Fibroblast of lung (primary cell): Measurements from ENCODE around the gene OSGIN1. TPM values are rescaled to one million over a fixed set of nuclear protein-coding genes. Genes with fewer than 3 reads are reported as not detected.

Experiments
- DNase-seq, 2 donors: peaks; one replicate each; pipeline versions ENCODE4 v3.0.0 to v3.0.0-alpha.2; 2010; ENCODE audit warnings: low read depth in 2 of 2
- H2AFZ ChIP-seq: 2 replicates; pipeline ENCODE4 v1.5.1; 2012; ENCODE audit warnings: low read length, control low read depth, inconsistent platforms
- H3K27ac ChIP-seq: 2 replicates; pipeline ENCODE4 v1.5.1; 2011; ENCODE audit warnings: low read length, control low read depth; ENCODE audit not compliant: insufficient read depth
- H3K27me3 ChIP-seq: 2 replicates; pipeline ENCODE4 v1.5.1; 2011; ENCODE audit warnings: mild to moderate bottlenecking, low read length; ENCODE audit not compliant: control insufficient read depth, insufficient read depth
- H3K36me3 ChIP-seq: 2 replicates; pipeline ENCODE4 v1.5.1; 2011; ENCODE audit warnings: low read length; ENCODE audit not compliant: control insufficient read depth, insufficient read depth
- H3K4me1 ChIP-seq: 2 replicates; pipeline ENCODE4 v1.5.1; 2011; ENCODE audit warnings: low read length; ENCODE audit not compliant: control insufficient read depth, insufficient read depth; ENCODE audit errors: extremely low read depth
- H3K4me2 ChIP-seq: 2 replicates; pipeline ENCODE4 v1.5.1; 2011; ENCODE audit warnings: low read length, control low read depth; ENCODE audit not compliant: insufficient read depth; ENCODE audit errors: extremely low read depth
- H3K4me3 ChIP-seq, 4 experiments: fragments of 200-600 bp in 1 of 4; sonication (generic) in 1 of 4; replicated peaks in 1 of 4; 2 replicates each; pipeline ENCODE4 v1.5.1; 2011 to 2016; ENCODE audit warnings: low read length in 4 of 4, low read depth in 3 of 4, mild to moderate bottlenecking in 3 of 4, control low read depth in 2 of 4, inconsistent platforms in 1 of 4, mixed read lengths in 1 of 4; ENCODE audit not compliant: insufficient read depth in 1 of 4; ENCODE audit errors: control extremely low read depth in 1 of 4
- H3K79me2 ChIP-seq: 2 replicates; pipeline ENCODE4 v1.5.1; 2012; ENCODE audit warnings: mild to moderate bottlenecking, low read length, inconsistent platforms; ENCODE audit not compliant: control insufficient read depth, insufficient read depth
- H3K9ac ChIP-seq: 2 replicates; pipeline ENCODE4 v1.5.1; 2011; ENCODE audit warnings: mild to moderate bottlenecking, low read length, control low read depth; ENCODE audit not compliant: insufficient read depth
- H3K9me3 ChIP-seq: 2 replicates; pipeline ENCODE4 v1.5.1; 2012; ENCODE audit warnings: low read depth, low read length; ENCODE audit not compliant: control insufficient read depth, insufficient read depth
- H4K20me1 ChIP-seq: 2 replicates; pipeline ENCODE4 v1.5.1; 2011; ENCODE audit warnings: low read length; ENCODE audit not compliant: control insufficient read depth, insufficient read depth; ENCODE audit errors: extremely low read depth
- CTCF ChIP-seq, 2 donors: IDR thresholded peaks in 1 of 2; conservative IDR thresholded peaks in 1 of 2; 1 replicate in 1 of 2; 2 replicates in 1 of 2; pipeline ENCODE4 v1.5.1; 2011 to 2012; ENCODE audit warnings: low read length in 2 of 2, control low read depth in 1 of 2, inconsistent platforms in 1 of 2, low read depth in 1 of 2, mild to moderate bottlenecking in 1 of 2
- EZH2 ChIP-seq: IDR thresholded peaks from 2 replicates; pipeline ENCODE4 v1.5.1; 2012; ENCODE audit warnings: low read length, control low read depth, mild to moderate bottlenecking; ENCODE audit errors: missing control alignments
- polyA plus RNA-seq, 2 donors: library from polyadenylated mRNA; depleted of rRNA in 1 of 2; stranded (reverse) in 1 of 2; unstranded in 1 of 2; fragments of >200 nt; gene quantifications; 2 replicates each; pipeline ENCODE4 v1.2.1, GENCODE V29; 2011 to 2012; ENCODE audit warnings: missing spikeins in 1 of 2
- total RNA-seq: library from RNA; depleted of rRNA; stranded (reverse); fragments of >200 nt; gene quantifications from 2 replicates; pipeline ENCODE4 v1.2.1, GENCODE V29; 2014

OSGIN1 gene
- total and polyA plus RNA-seq, 2 donors (not counting 1 experiment from before 2014, with no cell fraction given), result 2.1 to 6.6 TPM

- Histone ChIP-seq H3K4me3 (no peak overlapping the region), H3K4me1 (no peaks in the 10 kb centered on the region), H3K27me3 (peaks cover 8% of the 10 kb centered on the region), H4K20me1 (no peaks in the 10 kb centered on the region), H3K4me2 (no peak overlapping the region), H2AFZ (no peak overlapping the region), H3K9ac (no peak overlapping the region), H3K27ac (no peak overlapping the region), H3K36me3 (no peaks in the 10 kb centered on the region), H3K79me2 (no peaks in the 10 kb centered on the region), H3K9me3 (no peaks in the 10 kb centered on the region)
- no peak for DNase-seq
- no peak for TF ChIP-seq EZH2
- TF ChIP-seq CTCF (conservative IDR thresholded peaks at IDR 0.05 in 1 of 2, IDR thresholded peaks at IDR 0.05 in 1 of 2; ENCODE audit: low read depth in 1 of 2, low read length in 2 of 2), result no peak
These were observed 25.4 kb downstream of the OSGIN1 start for GRCh38 chr16:83978401-83978904.

GRCh38 chr16:83979441-83979840 lies 26.4 kb downstream of the OSGIN1 start:
- Histone ChIP-seq H3K9ac (no peak overlapping the region), H4K20me1 (no peaks in the 10 kb centered on the region), H3K4me3 (no peak overlapping the region), H3K27ac (no peak overlapping the region), H3K27me3 (peaks cover 8% of the 10 kb centered on the region), H2AFZ (no peak overlapping the region), H3K9me3 (no peaks in the 10 kb centered on the region), H3K36me3 (no peaks in the 10 kb centered on the region), H3K79me2 (no peaks in the 10 kb centered on the region), H3K4me1 (no peaks in the 10 kb centered on the region), H3K4me2 (no peak overlapping the region)
- no peak for TF ChIP-seq EZH2
- TF ChIP-seq CTCF (conservative IDR thresholded peaks at IDR 0.05 in 1 of 2, IDR thresholded peaks at IDR 0.05 in 1 of 2; ENCODE audit: low read depth in 1 of 2, low read length in 2 of 2), result no peak
- no peak for DNase-seq

GRCh38 chr16:83980794-83981193 lies 27.8 kb downstream of the OSGIN1 start:
- TF ChIP-seq EZH2 (no peak), CTCF (conservative IDR thresholded peaks at IDR 0.05 in 1 of 2, IDR thresholded peaks at IDR 0.05 in 1 of 2; ENCODE audit: low read depth in 1 of 2, low read length in 2 of 2) (no peak)
- Histone ChIP-seq H3K9me3 (no peaks in the 10 kb centered on the region), H3K4me1 (no peaks in the 10 kb centered on the region), H3K27ac (no peak overlapping the region), H3K4me2 (no peak overlapping the region), H3K27me3 (peaks cover 8% of the 10 kb centered on the region), H3K4me3 (no peak overlapping the region), H3K79me2 (no peaks in the 10 kb centered on the region), H2AFZ (no peak overlapping the region), H3K36me3 (no peaks in the 10 kb centered on the region), H3K9ac (no peak overlapping the region), H4K20me1 (no peaks in the 10 kb centered on the region)
- no peak for DNase-seq
